Measurements from ENCODE around the gene PSAP. TPM values are rescaled to one million over a fixed set of nuclear protein-coding genes. Genes with fewer than 3 reads are reported as not detected.
"Not testable (repeated sequence)": the region's sequence is repeated elsewhere in the genome, so short reads cannot be mapped to it uniquely, and the experiment has no call there.

PSAP gene
- total RNA-seq, 1 experiment from 2014 or later, result 490 TPM

DNA sequence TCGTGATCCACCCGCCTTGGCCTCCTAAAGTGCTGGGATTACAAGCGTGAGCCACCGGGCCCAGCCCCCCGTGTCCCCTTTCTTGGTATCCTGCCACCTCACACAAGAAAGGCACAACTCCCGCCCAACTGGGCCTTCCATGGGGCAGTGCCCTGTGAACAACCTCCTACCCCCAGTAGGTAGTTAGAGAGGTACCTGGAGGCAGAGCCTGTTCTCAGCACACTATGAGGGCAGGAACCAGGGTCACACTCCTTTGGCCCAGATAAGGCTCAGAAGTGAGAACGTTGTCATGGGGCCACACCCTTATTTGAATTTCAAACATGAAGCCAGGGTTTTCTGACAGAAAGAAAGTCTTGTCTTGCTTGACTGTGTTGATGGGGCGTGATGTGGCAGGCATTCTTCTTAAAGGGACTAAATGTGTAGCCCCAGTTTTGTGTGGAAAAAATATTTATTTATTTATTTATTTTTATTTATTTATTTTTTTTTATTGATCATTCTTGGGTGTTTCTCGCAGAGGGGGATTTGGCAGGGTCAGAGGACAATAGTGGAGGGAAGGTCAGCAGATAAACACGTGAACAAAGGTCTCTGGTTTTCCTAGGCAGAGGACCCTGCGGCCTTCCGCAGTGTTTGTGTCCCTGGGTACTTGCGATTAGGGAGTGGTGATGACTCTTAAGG is 23.8 kb upstream of the PSAP start:
- not testable (repeated sequence) for DNase-seq (ENCODE audit: low spot score)

- DNase-seq (ENCODE audit: low spot score), result no peak
Measured at GRCh38 chr10:71873582-71874211, 22.6 kb upstream of the PSAP start.

DNA sequence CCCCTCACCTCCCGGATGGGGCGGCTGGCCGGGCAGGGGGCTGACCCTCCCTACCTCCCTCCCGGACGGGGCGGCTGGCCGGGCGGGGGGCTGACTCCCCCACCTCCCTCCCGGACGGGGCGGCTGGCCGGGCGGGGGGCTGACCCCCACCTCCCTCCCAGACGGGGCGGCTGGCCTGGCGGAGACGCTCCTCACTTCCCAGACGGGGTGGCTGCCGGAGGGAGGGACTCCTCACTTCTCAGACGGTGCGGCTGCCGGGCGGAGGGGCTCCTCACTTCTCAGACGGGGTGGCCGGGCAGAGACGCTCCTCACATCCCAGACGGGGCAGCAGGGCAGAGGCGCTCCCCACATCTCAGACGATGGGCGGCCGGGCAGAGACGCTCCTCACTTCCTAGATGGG is 18.6 kb upstream of the PSAP start:
- not testable (repeated sequence) for DNase-seq (ENCODE audit: low spot score)

DNA sequence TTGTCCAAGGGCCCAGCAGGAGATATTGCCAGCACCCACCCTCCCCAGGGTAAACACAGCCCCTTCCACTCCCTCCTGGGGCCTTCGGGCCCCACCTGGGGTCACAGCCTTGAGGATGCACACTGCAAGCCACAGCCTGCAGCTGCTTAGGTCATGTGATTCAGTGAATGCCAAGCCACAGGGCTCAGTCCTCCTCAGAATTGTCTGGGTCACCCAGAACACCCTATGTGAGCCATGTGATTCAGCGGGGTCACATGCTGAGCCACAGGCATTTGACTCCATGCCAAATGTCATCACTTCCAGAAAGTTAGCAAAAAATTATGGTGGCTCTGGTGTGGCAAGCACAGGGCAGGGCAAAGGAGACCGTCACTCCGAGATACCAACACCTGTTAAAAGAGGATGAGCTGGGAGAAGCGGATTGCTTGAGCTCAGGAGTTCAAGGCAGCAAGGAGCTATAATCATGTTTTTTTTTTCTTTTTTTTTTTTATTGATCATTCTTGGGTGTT is 17.2 kb upstream of the PSAP start:
- DNase-seq (ENCODE audit: low spot score), result peak; percentile 88

GRCh38 chr10:71865561-71866041 is 14.6 kb upstream of the PSAP start:
- DNase-seq (ENCODE audit: low spot score), result no peak

DNA sequence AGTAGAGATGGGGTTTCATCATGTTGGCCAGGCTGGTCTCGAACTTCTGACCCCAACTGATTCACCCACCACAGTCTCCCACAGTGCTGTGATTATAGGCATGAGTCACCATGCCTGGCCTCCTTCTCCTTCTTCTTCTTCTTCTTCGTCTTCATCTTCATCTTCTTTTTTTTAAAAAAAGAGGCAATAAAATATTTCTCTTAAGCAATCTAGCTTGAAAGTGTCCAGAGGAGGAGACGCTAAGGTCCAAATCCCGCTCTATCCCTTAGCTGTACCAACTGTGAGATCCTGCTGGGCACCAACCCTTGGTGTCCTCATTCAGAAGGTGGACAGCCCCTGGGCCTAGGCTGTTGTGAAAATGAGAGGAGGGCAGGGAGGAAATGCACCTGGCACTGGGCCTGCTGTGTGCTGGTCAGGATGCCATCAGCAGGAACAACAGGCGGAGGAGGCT is 13.9 kb upstream of the PSAP start:
- DNase-seq (ENCODE audit: low spot score), result peak; percentile 43

GRCh38 chr10:71863203-71863602 is 12.2 kb upstream of the PSAP start:
- no peak for DNase-seq (ENCODE audit: low spot score)

DNA sequence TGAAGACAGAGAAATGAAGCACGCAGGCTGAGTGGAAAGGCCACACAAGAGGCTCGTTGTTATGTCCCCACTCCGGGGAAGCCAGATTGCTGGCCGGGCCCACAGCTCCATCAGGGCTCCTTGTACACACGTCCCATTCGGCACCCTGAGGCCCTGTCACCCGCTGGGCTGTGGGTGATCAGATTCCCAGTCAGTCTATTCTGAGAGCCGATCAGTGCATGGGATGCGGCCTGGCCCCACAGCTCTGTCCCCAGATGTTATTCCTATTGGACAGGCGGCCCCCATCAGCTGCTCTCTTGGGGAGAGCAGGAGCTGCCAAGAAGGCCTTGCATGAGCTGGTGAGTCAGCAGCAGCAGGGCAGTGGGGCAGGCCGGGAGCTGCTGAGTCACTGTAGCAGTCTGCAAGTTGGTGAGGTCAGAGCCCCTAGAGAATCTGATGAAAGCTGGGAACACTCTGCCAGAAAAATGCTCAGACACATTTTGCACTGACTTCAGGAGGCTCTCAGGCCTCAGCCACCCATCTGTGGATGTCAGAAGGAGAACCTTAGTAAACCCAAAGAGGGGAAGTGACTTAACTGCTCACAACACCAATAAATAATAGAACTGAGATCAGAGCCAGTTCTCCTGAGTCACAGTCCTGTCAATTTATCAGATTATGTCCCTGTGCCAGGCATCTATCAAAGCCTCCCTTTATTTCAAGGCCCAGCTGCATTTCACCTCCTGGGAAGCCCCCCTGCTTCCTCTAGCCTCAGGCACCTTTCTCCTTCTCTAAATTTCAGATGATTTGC is 9.4 kb upstream of the PSAP start:
- DNase-seq (ENCODE audit: low spot score), result peak; percentile 99

DNA sequence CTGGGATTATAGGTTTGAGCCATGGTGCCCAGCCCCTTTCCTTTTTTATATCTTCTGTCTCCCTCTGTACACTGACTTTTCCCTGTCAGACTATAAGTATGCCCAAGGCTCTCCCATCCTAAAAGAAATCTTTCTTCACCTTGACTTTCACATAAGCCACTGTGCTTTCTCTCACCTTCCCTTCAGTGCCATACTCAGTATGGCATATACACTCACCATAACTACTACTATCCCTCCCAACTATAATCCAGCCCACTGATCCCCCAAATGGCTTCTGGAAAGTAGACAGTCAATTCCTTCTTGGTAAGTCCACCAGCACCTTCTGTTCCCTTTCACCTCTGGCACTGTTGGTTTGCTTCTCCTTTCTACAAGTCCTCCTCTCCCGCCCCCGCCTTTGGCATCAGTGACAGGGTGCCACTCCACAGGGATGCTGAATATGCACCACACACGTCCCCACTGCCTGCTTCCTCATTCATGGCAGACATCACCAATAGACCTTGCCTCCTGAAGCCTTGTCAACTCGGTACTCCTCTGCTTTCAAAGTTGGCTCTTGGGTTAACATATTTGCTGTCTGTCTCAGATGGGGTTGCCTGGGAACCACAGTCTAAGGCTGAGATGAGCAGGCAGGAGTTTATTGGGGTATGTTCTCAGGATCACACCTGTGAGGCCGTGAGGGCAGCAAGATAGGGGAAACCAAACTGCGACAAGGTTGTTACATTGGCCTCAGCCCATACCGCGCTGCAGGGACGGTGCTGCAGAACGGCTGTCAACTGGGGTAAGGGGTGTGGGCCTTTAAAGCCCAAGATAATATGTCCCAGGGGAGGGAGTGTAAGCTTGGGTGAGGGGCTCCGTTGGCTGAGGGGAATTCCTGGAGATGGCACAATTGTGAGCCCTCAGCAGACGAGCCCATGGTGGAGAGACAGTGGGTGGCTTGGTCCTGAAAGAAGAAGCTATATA is 7.2 kb upstream of the PSAP start:
- DNase-seq (ENCODE audit: low spot score), result no peak

DNA sequence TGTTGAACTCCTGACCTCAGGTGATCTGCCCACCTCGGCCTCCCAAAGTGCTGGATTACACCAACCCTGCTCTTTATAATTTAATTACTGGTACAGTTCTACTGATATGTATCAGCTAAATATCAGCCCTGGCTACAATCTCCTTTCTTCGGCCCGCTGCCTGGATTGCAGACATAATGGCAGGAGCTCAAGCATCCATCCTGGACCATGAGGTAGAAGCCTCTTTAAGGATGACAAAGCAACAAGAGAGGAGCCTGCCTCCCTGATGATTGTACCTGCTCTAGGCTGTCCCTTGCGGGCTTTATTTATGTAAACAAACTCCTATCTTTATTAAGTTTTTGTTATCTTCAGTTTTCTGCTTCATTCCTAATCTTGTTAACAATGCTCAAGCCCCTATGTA is 5.6 kb upstream of the PSAP start:
- DNase-seq (ENCODE audit: low spot score), result no peak

DNA sequence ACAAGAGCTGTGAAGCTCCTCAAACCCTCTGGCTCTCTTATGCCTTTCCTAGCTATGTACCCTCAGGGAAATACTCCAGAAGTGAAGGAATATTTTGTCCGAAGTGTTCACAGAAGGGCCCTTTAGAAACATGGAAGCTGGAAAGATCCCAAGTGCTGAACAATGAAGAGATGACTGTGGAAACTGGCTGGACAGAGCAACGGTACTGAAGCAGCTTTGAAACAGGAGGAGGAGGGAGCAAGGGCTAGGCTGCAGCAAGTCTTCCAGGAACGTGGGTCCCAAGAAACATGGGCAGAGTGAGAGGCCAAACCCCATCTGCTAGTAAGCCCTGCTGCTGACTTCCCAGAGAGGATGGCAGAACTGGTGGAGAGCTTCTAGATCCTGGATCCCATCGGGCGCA is 3.0 kb upstream of the PSAP start:
- DNase-seq (ENCODE audit: low spot score), result no peak

DNA sequence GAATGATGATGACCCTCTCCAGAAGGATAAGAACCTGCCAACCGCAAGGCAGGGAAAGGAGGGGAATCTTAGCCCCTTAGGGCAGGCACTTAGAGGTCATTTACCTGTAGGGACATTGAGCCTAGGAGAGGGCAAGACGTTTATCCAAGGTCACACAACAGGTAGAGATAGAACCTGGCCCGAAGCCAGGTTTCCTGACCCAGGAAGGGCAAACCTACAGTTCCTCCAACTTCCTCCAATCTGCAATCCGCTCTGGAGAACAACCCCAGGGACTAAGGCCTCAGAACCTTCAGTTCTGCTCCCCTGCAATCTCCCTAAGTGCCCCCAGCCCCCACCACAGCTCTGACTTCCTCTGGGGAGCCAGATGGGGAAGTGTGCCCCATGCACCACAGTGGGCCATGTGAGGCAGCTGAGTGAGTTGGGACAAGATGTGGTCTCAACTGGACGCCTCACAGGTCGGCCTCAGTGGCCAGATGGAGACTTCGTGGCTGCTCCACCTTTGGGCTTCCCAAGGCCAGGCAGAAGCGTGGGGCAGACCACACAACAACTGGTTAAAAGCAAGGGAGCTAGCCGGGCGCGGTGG is 1.4 kb upstream of the PSAP start:
- no peak for DNase-seq (ENCODE audit: low spot score)

DNA sequence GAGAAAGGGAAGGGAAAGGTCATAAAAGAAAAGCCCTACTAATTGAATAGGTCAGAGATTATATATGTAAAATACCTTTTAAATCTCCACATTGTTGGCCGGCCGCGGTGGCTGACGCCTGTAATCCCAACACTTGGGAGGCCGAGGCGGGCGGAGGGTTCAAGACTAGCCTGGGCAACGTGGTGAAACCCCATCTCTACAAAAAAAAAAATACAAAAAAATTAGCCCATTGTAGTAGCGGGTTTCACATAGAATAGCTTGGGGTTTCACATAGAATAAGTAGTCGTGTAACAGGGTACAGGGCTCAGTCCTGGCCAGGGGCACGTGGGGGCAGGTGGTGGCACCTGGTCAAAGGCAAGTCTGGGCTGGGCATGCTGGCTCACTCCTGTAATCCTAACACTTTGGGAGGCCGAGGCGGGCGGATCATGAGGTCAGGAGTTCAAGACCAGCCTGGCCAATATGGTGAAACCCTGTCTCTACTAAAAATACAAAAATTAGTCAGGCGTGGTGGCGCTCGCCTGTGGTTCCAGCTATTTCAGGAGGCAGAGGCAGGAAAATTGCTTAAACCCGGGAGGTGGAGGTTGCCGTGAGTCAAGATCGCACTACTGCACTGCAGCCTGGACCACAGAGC is 529 bp upstream of the PSAP start:
- not testable (repeated sequence) for DNase-seq (ENCODE audit: low spot score)

- DNase-seq (ENCODE audit: low spot score), result no peak
Measured at GRCh38 chr10:71850021-71850742, 869 bp downstream of the PSAP start.

- no peak for DNase-seq (ENCODE audit: low spot score)
Measured at GRCh38 chr10:71849461-71849908, 1.6 kb downstream of the PSAP start.

DNA sequence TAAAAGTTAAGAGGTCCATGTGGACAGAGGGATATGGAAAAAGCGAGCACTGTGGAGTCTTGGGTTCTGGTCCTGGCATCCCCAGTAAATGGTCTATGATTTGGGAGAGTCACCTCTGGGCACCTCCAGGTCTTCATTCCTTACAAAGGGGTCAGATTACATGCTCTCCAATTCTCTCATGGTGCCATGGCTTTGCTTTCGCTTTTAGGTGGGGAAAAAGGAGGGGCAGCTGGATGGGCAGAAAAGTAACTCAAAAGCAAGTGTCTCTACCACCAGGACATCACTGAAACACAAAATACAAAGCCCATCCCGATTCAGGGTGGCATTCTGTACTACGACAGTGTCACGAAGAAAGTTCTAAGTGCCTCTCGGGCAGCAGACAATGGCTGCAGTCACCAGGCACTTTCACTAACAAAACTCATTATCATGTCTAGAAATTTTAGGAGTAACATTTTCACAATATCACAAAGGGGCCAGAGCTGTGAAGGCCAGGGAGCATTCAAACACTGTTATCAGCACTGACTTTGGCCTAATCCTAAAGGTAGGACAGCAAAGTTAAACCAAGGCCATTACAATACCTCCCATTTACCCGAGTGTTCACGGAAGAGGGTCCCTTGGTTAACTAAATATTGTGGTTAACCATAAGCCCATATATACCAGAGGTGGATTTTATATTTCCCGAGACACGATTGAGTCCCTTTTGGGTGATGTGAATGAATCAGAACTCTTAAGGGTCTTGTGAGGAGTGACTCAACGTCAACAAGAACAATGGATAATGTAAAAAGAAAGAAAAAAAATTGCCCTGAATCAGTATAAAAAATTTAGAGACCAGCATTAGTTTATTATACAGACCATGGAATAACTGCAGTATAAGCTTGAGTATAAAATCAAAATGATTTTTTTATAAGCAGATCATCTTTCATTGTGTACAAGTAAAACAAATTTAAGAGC is 2.5 kb downstream of the PSAP start:
- no peak for DNase-seq (ENCODE audit: low spot score)

GRCh38 chr10:71847418-71847817 is 3.6 kb downstream of the PSAP start:
- DNase-seq (ENCODE audit: low spot score), result no peak

DNA sequence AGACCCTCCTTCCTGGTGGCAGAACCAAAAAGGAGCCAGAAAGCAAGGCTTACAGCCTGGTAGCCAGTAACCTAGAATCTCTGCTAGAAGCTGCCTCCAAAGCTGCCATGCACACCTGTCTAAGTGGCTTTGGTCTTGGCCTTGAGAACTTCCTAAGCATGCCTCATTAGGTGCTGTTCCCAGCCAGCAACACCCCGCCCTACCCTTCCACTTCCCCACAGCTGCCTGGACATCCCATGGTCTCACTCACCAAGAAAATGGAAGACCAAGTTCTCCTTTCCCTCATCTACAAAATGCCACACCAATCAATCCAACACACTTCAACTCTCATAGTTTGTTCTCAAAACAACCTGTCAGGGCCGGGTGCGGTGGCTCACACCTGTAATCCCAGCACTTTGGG is 4.2 kb downstream of the PSAP start:
- no peak for DNase-seq (ENCODE audit: low spot score)

Measured in H4 (cell line).